Measurements from ENCODE around the gene ENDOV.
"Not testable (repeated sequence)": the region's sequence is repeated elsewhere in the genome, so short reads cannot be mapped to it uniquely, and the experiment has no call there.

DNA sequence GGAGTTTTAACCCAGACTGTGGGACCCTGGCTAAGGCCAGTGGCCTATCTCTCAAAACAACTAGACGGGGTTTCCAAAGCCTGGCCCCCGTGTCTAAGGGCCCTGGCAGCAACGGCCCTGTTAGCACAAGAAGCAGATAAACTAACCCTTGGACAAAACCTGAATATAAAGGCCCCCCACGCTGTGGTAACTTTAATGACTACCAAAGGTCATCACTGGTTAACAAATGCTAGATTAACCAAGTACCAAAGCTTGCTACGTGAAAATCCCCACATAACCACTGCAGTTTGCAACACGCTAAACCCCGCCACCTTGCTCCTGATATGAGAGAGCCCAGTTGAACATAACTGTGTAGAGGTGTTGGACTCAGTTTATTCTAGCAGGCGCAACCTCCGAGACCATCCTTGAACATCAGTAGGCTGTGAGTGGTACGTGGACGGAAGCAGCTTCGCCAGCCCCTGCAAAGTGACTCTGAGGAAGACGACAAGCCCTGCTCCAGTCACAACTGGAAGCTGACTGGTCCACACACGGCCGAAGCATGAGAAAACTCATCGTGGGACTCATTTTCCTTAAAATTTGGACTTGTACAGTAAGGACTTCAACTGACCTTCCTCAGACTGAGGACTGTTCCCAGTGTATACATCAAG lies 4.4 kb upstream of the ENDOV start:
- TF ChIP-seq, protein P1, sequence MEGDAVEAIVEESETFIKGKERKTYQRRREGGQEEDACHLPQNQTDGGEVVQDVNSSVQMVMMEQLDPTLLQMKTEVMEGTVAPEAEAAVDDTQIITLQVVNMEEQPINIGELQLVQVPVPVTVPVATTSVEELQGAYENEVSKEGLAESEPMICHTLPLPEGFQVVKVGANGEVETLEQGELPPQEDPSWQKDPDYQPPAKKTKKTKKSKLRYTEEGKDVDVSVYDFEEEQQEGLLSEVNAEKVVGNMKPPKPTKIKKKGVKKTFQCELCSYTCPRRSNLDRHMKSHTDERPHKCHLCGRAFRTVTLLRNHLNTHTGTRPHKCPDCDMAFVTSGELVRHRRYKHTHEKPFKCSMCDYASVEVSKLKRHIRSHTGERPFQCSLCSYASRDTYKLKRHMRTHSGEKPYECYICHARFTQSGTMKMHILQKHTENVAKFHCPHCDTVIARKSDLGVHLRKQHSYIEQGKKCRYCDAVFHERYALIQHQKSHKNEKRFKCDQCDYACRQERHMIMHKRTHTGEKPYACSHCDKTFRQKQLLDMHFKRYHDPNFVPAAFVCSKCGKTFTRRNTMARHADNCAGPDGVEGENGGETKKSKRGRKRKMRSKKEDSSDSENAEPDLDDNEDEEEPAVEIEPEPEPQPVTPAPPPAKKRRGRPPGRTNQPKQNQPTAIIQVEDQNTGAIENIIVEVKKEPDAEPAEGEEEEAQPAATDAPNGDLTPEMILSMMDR (IDR thresholded peaks at IDR 0.05; ENCODE audit: extremely low read depth in 1 of 2, insufficient read depth in 1 of 2, low read depth in 1 of 2, low read length in 2 of 2) = not testable (repeated sequence)
- TF ChIP-seq, protein P2, sequence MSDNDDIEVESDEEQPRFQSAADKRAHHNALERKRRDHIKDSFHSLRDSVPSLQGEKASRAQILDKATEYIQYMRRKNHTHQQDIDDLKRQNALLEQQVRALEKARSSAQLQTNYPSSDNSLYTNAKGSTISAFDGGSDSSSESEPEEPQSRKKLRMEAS (IDR thresholded peaks at IDR 0.05; ENCODE audit: insufficient read depth, insufficient read length) = not testable (repeated sequence)

All from endothelial cell of umbilical vein (primary cell).